Gastrocnemius medialis (tissue), 4 donors: Measurements from ENCODE around the gene TAF6. TPM values are rescaled to one million over a fixed set of nuclear protein-coding genes. Genes with fewer than 3 reads are reported as not detected.

Experiments used
- ATAC-seq, 2 donors: fragments of 150-250 bp; one replicate each; pipeline ENCODE4 v1.9.1; 2016
- DNase-seq, 2 donors: peaks; one replicate each; pipeline ENCODE4 v3.0.0-alpha.2; 2019
- H3K27ac ChIP-seq, 4 donors: fragments of 200-600 bp; sonication (generic); 1 replicate in 1 of 4; 2 replicates in 3 of 4; pipeline ENCODE4 v1.5.1; 2016 to 2018; ENCODE audit warnings: mild to moderate bottlenecking in 2 of 4, moderate library complexity in 1 of 4
- H3K27me3 ChIP-seq, 3 donors: fragments of 200-600 bp; sonication (generic) in 2 of 3; 1 replicate in 1 of 3; 2 replicates in 2 of 3; pipeline versions ENCODE4 v1.5.1 to v1.6.0; 2016 to 2019; ENCODE audit warnings: mild to moderate bottlenecking in 1 of 3, moderate library complexity in 1 of 3
- H3K36me3 ChIP-seq, 2 donors: fragments of 200-600 bp; sonication (generic) in 1 of 2; one replicate each; pipeline ENCODE4 v1.5.1; 2017 to 2018
- H3K4me1 ChIP-seq, 2 donors: fragments of 200-600 bp; sonication (generic) in 1 of 2; one replicate each; pipeline ENCODE4 v1.5.1; 2016 to 2017; ENCODE audit warnings: mild to moderate bottlenecking in 2 of 2
- H3K4me3 ChIP-seq, 4 donors: fragments of 200-600 bp; sonication (generic) in 3 of 4; 1 replicate in 1 of 4; 2 replicates in 3 of 4; pipeline ENCODE4 v1.5.1; 2016 to 2019; ENCODE audit warnings: mild to moderate bottlenecking in 2 of 4
- H3K9me3 ChIP-seq, 3 donors: fragments of 200-600 bp; sonication (generic) in 2 of 3; 1 replicate in 1 of 3; 2 replicates in 2 of 3; pipeline ENCODE4 v1.5.1; 2016 to 2019
- POLR2A ChIP-seq, 2 donors: fragments of 450-650 bp; IDR thresholded peaks; one replicate each; pipeline ENCODE4 v1.6.1; 2017; ENCODE audit warnings: antibody characterized with exemption in 2 of 2, mild to moderate bottlenecking in 2 of 2, moderate library complexity in 2 of 2
- in situ Hi-C, 4 donors: fragments of 200-750 bp; cut with MboI; loops; one replicate each; pipeline versions ENCODE4 v1.15.0 to v1.8.0; 2017; ENCODE audit warnings: low sequenced_read_pairs in 4 of 4
- intact Hi-C: fragments of 100-400 bp; cut with DNase I; formaldehyde crosslinking; loops from one replicate; pipeline ENCODE4 v1.15.1; 2023; ENCODE audit warnings: low total_unique reads
- total RNA-seq, 4 donors: library from RNA; depleted of rRNA; stranded (reverse); fragments of >200 nt; gene quantifications; one replicate each; pipeline versions ENCODE4 v1.1.0 to v1.2.3, GENCODE V29; 2016
- TF ChIP-seq, protein P1 (sequence below), 5 experiments: fragments of 450-650 bp in 3 of 5; fragments of 200-600 bp in 2 of 5; sonication (generic) in 2 of 5; IDR thresholded peaks in 4 of 5; conservative IDR thresholded peaks in 1 of 5; 1 replicate in 4 of 5; 2 replicates in 1 of 5; pipeline ENCODE4 v1.5.1; 2016 to 2019; ENCODE audit warnings: antibody characterized with exemption in 5 of 5, mild to moderate bottlenecking in 3 of 5, moderate library complexity in 3 of 5

The TAF6 gene
- total RNA-seq, 4 donors from 2014 or later = 38.6 to 71.7 (median 56.6) TPM

DNA sequence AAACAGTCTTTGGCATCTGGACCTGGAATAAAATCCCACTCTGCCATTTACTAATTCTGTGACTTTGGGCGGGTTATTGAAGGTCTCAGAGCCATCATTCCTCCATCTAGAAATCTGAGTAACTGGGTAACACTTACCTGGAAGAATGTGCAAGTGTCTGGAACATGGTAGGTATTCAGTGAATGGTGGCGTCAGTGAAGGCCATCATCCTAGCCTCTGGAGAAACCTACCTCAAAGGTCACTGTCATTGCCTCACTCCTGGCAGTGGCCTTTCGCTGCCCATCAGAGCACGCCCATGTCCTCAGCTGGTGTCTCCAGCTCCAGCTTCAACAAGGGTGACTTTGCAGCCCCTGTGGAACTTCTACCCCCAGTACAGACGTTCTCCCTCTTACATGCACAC lies 44.7 kb upstream of the TAF6 start:
- no peaks in the 10 kb centered on the region for H3K36me3 ChIP-seq
- peaks cover 2 to 10% of the 10 kb centered on the region in 2 donors for H3K4me1 ChIP-seq
- no peak overlapping the region for H3K27ac ChIP-seq
- no peak overlapping the region for H3K4me3 ChIP-seq
- intact Hi-C loops (no loop called here), in situ Hi-C loops (loop anchor here in 1 of 4 donors (25.0 kb wide), 1 partner anchor 173 kb away; no protein-coding TSS in a partner anchor)
- H3K27me3 ChIP-seq = peaks cover 4 to 17% (median 14%) of the 10 kb centered on the region in 3 donors
- no peak for ATAC-seq
- no peak for DNase-seq
- TF ChIP-seq POLR2A (IDR thresholded peaks at IDR 0.05) = no peak
- TF ChIP-seq, protein P1, sequence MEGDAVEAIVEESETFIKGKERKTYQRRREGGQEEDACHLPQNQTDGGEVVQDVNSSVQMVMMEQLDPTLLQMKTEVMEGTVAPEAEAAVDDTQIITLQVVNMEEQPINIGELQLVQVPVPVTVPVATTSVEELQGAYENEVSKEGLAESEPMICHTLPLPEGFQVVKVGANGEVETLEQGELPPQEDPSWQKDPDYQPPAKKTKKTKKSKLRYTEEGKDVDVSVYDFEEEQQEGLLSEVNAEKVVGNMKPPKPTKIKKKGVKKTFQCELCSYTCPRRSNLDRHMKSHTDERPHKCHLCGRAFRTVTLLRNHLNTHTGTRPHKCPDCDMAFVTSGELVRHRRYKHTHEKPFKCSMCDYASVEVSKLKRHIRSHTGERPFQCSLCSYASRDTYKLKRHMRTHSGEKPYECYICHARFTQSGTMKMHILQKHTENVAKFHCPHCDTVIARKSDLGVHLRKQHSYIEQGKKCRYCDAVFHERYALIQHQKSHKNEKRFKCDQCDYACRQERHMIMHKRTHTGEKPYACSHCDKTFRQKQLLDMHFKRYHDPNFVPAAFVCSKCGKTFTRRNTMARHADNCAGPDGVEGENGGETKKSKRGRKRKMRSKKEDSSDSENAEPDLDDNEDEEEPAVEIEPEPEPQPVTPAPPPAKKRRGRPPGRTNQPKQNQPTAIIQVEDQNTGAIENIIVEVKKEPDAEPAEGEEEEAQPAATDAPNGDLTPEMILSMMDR (IDR thresholded peaks at IDR 0.05 in 4 of 5, conservative IDR thresholded peaks at IDR 0.05 in 1 of 5) = no peak
- H3K9me3 ChIP-seq = no peaks in the 10 kb centered on the region

DNA sequence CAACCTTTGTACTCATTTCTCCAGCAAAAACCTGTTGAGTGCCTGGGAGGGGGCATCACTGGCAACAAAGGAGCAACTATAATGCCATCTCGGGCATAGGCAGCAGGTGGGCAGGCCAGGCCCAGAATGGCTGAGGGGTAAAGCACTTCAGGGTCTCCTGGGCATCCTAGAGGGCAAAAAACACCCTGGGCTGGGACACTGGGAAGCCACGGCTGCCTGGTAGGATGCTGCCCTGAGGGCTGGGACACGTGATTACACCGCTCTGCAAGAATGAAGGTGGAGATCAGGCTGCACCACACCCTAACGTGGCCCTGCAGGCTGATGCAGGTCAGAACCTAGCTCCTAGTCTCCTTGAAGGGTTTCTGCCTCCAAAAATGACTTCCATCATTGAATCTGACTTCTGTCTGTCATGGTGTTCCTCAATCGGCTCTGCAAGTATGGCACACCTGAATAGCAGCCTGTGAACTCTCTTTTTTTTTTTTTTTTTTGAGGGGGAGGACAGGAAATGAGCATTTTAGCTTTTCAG lies 43.9 kb upstream of the TAF6 start:
- TF ChIP-seq, protein P1 (IDR thresholded peaks at IDR 0.05 in 4 of 5, conservative IDR thresholded peaks at IDR 0.05 in 1 of 5) = no peak
- in situ Hi-C loops = loop anchor here in 1 of 4 donors (25.0 kb wide), 1 partner anchor 174 kb away; no protein-coding TSS in a partner anchor
- H3K27ac ChIP-seq = no peak overlapping the region

DNA sequence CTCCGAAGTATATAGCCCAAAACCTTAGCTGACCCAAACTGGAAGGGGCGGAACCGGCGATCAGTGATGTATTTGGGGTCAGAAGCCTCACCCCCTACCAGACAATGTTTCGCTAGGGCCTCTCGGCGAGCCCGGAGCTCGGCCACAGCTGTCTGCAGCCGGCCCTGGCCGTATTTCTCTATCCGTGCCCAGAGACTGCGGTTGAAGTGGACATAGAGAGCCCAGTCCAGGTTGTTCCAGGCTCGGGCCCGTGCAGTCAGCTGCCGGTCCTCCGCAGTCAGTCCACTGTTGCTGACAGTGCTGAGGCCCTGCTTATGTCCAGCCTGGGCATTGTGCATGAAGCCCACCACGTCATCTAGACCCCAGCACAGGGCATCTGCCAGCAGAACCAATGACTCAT lies 40.9 kb upstream of the TAF6 start:
- no peaks in the 10 kb centered on the region for H3K27me3 ChIP-seq
- TF ChIP-seq, protein P1 (IDR thresholded peaks at IDR 0.05 in 4 of 5, conservative IDR thresholded peaks at IDR 0.05 in 1 of 5) = no peak
- H3K4me1 ChIP-seq = peaks cover 6 to 17% of the 10 kb centered on the region in 2 donors
- H3K36me3 ChIP-seq = peaks cover 0 to 20% of the 10 kb centered on the region in 2 donors
- no peak overlapping the region for H3K4me3 ChIP-seq
- H3K9me3 ChIP-seq = no peaks in the 10 kb centered on the region
- DNase-seq (no peak), ATAC-seq (no peak)
- no peak overlapping the region for H3K27ac ChIP-seq
- intact Hi-C loops (no loop called here), in situ Hi-C loops (loop anchor here in 1 of 4 donors (25.0 kb wide), 1 partner anchor 177 kb away; no protein-coding TSS in a partner anchor)

More for the DNA sequence above, 43.9 kb upstream of the TAF6 start:
- DNase-seq (no peak), ATAC-seq (no peak)
- Histone ChIP-seq H3K4me3 (no peak overlapping the region), H3K9me3 (no peaks in the 10 kb centered on the region), H3K27me3 (peaks cover 4 to 15% (median 8%) of the 10 kb centered on the region in 3 donors), H3K4me1 (peaks cover 0 to 8% of the 10 kb centered on the region in 2 donors), H3K36me3 (no peaks in the 10 kb centered on the region)
- intact Hi-C loops = no loop called here

DNA sequence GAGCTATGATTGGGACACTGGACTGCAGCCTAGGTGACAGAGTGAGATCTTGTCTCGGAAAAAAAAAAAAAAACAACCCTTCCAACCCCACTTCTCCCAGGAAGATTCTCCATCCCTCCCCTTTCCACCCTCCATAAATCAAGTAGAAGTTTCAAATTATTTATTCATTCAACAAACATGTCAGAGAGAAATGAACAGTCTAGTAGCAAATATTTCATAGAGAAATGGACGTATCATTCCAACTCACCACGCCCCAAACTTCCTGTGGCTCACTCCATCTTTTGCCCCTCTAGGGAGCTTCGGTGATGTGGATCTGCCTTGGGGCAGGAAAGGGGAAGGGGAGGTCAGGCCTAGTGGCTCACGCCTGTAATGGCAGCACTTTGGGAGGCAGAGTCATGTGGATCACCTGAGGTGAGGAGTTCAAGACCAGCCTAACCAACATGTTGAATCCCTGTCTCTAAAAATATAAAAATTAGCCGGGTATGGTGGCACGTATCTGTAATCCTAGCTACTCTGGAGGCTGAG lies 40.0 kb upstream of the TAF6 start:
- DNase-seq (no peak), ATAC-seq (no peak)
- TF ChIP-seq POLR2A (IDR thresholded peaks at IDR 0.05) = no peak
- TF ChIP-seq, protein P1 (IDR thresholded peaks at IDR 0.05 in 4 of 5, conservative IDR thresholded peaks at IDR 0.05 in 1 of 5) = no peak
- Histone ChIP-seq H3K4me1 (peaks cover 6 to 17% of the 10 kb centered on the region in 2 donors), H3K27ac (peak overlapping the region; percentile 60 to 86 (median 72)), H3K36me3 (peaks cover 0 to 25% of the 10 kb centered on the region in 2 donors), H3K27me3 (no peaks in the 10 kb centered on the region), H3K4me3 (peak overlapping the region; percentile 67 to 90 (median 70)), H3K9me3 (no peaks in the 10 kb centered on the region)
- in situ Hi-C loops = loop anchor here in 1 of 4 donors (25.0 kb wide), 1 partner anchor 178 kb away; no protein-coding TSS in a partner anchor
- intact Hi-C loops = no loop called here
